A549 (cell line): ENCODE results near the gene CACNA1C. TPM values are rescaled to one million over a fixed set of nuclear protein-coding genes. Genes with fewer than 3 reads are reported as not detected.

ENCODE experiments used
- ATAC-seq, 2 experiments: fragments of 200-7000 bp in 1 of 2; fragments of >200 bp in 1 of 2; cut with Nextera tagmentation in 1 of 2; cut with Tn5 transposase in 1 of 2; 3 replicates each; pipeline versions ENCODE4 v1.8.0 to v1.9.1; 2018 to 2020; ENCODE audit warnings: mild to moderate bottlenecking in 1 of 2, moderate library complexity in 1 of 2
- CTCF ChIA-PET: fragments of 300-600 bp; sonication (Branson Sonifier 250); formaldehyde crosslinking; extraction: SDS; loops from one replicate; lab custom pipeline; 2021; ENCODE audit warnings: antibody characterized with exemption, inconsistent platforms; lab: Yijun Ruan, JAX
- POLR2A ChIA-PET: fragments of 350-600 bp; formaldehyde crosslinking; extraction: SDS; loops from one replicate; lab custom pipeline; 2021; ENCODE audit warnings: antibody characterized with exemption, inconsistent platforms; lab: Yijun Ruan, JAX
- DNase-seq, 2 experiments: peaks; one replicate each; pipeline versions ENCODE4 v3.0.0 to v3.0.0-alpha.2; 2011 to 2016; ENCODE audit warnings: low read depth in 1 of 2, low spot score in 1 of 2
- FAIRE-seq: peaks from 2 replicates; lab custom pipeline; 2011; peaks lifted over from hg19 to GRCh38; lab: Jason Lieb, UNC
- H3K27ac ChIP-seq, 2 experiments: fragments of >200 bp; sonication (Bioruptor Twin); formaldehyde crosslinking; 3 replicates each; pipeline ENCODE4 v1.5.1; 2016 to 2017
- H3K4me1 ChIP-seq: fragments of >200 bp; sonication (Bioruptor Twin); formaldehyde crosslinking; 3 replicates; pipeline ENCODE4 v1.6.1; 2016
- H3K4me2 ChIP-seq: fragments of >200 bp; sonication (Bioruptor Twin); formaldehyde crosslinking; 3 replicates; pipeline ENCODE4 v1.6.1; 2016
- H3K4me3 ChIP-seq: fragments of >200 bp; sonication (Bioruptor Twin); formaldehyde crosslinking; 3 replicates; pipeline ENCODE4 v1.5.1; 2016
- H3K9me3 ChIP-seq: fragments of >200 bp; sonication (Bioruptor Twin); formaldehyde crosslinking; 3 replicates; pipeline ENCODE4 v1.6.1; 2016
- CBX2 ChIP-seq: fragments of 200-600 bp; sonication (generic); IDR thresholded peaks from 2 replicates; pipeline ENCODE4 v1.6.1; 2016; ENCODE audit warnings: low read depth, mild to moderate bottlenecking, borderline replicate concordance
- CBX8 ChIP-seq: fragments of 200-600 bp; sonication (generic); IDR thresholded peaks from 2 replicates; pipeline ENCODE4 v1.6.1; 2016
- CEBPB ChIP-seq, 2 experiments: fragments of >200 bp in 1 of 2; sonication (Bioruptor Twin) in 1 of 2; formaldehyde crosslinking in 1 of 2; IDR thresholded peaks; 2 replicates each; pipeline ENCODE4 v1.6.1; 2012 to 2016
- CHD4 ChIP-seq: fragments of 200-600 bp; sonication (generic); IDR thresholded peaks from 2 replicates; pipeline ENCODE4 v1.6.1; 2016; ENCODE audit warnings: antibody characterized with exemption, mild to moderate bottlenecking, borderline replicate concordance
- EHF ChIP-seq: fragments of 250-450 bp; sonication (Bioruptor Pico); IDR thresholded peaks from 2 replicates; pipeline ENCODE4 v1.5.0; 2020; ENCODE audit warnings: mild to moderate bottlenecking
- EHMT2 ChIP-seq: fragments of 200-600 bp; sonication (generic); IDR thresholded peaks from 2 replicates; pipeline ENCODE4 v1.6.1; 2016; ENCODE audit warnings: antibody characterized with exemption, low read depth, mild to moderate bottlenecking, moderate library complexity
- FOSL2 ChIP-seq, 2 experiments: fragments of 450-650 bp in 1 of 2; fragments of >200 bp in 1 of 2; sonication (Bioruptor Twin) in 1 of 2; formaldehyde crosslinking; IDR thresholded peaks; 2 replicates each; pipeline versions ENCODE4 v1.5.0 to v1.6.1; 2016 to 2020; ENCODE audit warnings: mild to moderate bottlenecking in 1 of 2, moderate library complexity in 1 of 2
- GATA3 ChIP-seq: IDR thresholded peaks from 2 replicates; pipeline ENCODE4 v1.6.1; 2012; ENCODE audit warnings: borderline replicate concordance
- HDAC2 ChIP-seq: fragments of 200-600 bp; sonication (generic); IDR thresholded peaks from 2 replicates; pipeline ENCODE4 v1.6.1; 2016
- HEYL ChIP-seq: fragments of 250-450 bp; sonication (Bioruptor Pico); IDR thresholded peaks from 2 replicates; pipeline ENCODE4 v1.8.0; 2021; ENCODE audit warnings: mild to moderate bottlenecking, moderate library complexity
- HOXB5 ChIP-seq: fragments of 250-450 bp; sonication (Bioruptor Pico); IDR thresholded peaks from 2 replicates; pipeline ENCODE4 v1.5.0; 2020; ENCODE audit warnings: mild to moderate bottlenecking, moderate library complexity
- JUN ChIP-seq, 2 experiments: fragments of >200 bp; sonication (Bioruptor Twin); formaldehyde crosslinking; IDR thresholded peaks; 2 replicates in 1 of 2; 3 replicates in 1 of 2; pipeline ENCODE4 v1.6.1; 2016 to 2017
- KDM1A ChIP-seq: fragments of 200-600 bp; sonication (generic); IDR thresholded peaks from 2 replicates; pipeline ENCODE4 v1.6.1; 2016; ENCODE audit warnings: low read depth, mild to moderate bottlenecking
- MAZ ChIP-seq: fragments of 150-350 bp; IDR thresholded peaks from 2 replicates; pipeline ENCODE4 v1.6.1; 2014; ENCODE audit warnings: antibody characterized with exemption, low read depth, low read length, borderline replicate concordance
- NR3C1 ChIP-seq: fragments of >200 bp; sonication (Bioruptor Twin); formaldehyde crosslinking; IDR thresholded peaks from 3 replicates; pipeline ENCODE4 v1.6.1; 2017
- PHF8 ChIP-seq: fragments of 200-600 bp; sonication (generic); IDR thresholded peaks from 2 replicates; pipeline ENCODE4 v1.6.1; 2016; ENCODE audit warnings: low read depth, mild to moderate bottlenecking, antibody characterized with exemption, moderate library complexity, borderline replicate concordance
- POLR2A ChIP-seq: IDR thresholded peaks from 2 replicates; pipeline ENCODE4 v1.6.1; 2012; ENCODE audit warnings: mild to moderate bottlenecking, low read length
- POLR2AphosphoS2 ChIP-seq: conservative IDR thresholded peaks from 2 replicates; pipeline ENCODE4 v1.6.1; 2012; ENCODE audit warnings: low read length, improper control_type of control experiment, inconsistent platforms
- SREBF2 ChIP-seq: fragments of 450-650 bp; IDR thresholded peaks from 2 replicates; pipeline ENCODE4 v1.6.1; 2014; ENCODE audit warnings: mild to moderate bottlenecking, moderate library complexity
- TFCP2L1 ChIP-seq: fragments of 250-450 bp; sonication (Bioruptor Pico); IDR thresholded peaks from 2 replicates; pipeline ENCODE4 v1.5.0; 2021; ENCODE audit warnings: mild to moderate bottlenecking
- ZC3H11A ChIP-seq: fragments of 450-650 bp; IDR thresholded peaks from 2 replicates; pipeline ENCODE4 v1.6.1; 2014; ENCODE audit warnings: antibody characterized with exemption, mild to moderate bottlenecking
- ZSCAN20 ChIP-seq: fragments of 250-450 bp; sonication (Bioruptor Pico); IDR thresholded peaks from 2 replicates; pipeline ENCODE4 v1.8.0; 2022; ENCODE audit warnings: mild to moderate bottlenecking, moderate library complexity
- WGBS: methylation state at CpG from one replicate; pipeline ENCODE4 v1.1.6; 2017; ENCODE audit errors: missing lambda C conversion rate; 5-methylcytosine and 5-hydroxymethylcytosine counted together
- polyA plus RNA-seq, 4 experiments: library from polyadenylated mRNA; depleted of rRNA in 3 of 4; stranded (reverse); fragments of >200 nt; fragmentation: RNase III in 1 of 4; extraction: RNeasy Plus Mini Kit Qiagen cat#74134 plus additional on column Dnase treatment in 1 of 4; gene quantifications; 2 replicates in 3 of 4; 3 replicates in 1 of 4; pipeline ENCODE4 v1.2.3, GENCODE V29; 2011 to 2017
- TF ChIP-seq, protein P1 (sequence below): fragments of >200 bp; sonication (Bioruptor Twin); formaldehyde crosslinking; IDR thresholded peaks from 3 replicates; pipeline ENCODE4 v1.5.1; 2016
- TF ChIP-seq, protein P2 (sequence below): IDR thresholded peaks from 2 replicates; pipeline ENCODE4 v1.6.1; 2012
- TF ChIP-seq, protein P3 (sequence below): fragments of 250-450 bp; sonication (Bioruptor Pico); IDR thresholded peaks from 2 replicates; pipeline ENCODE4 v1.5.0; 2020; ENCODE audit warnings: low read depth, mild to moderate bottlenecking, moderate library complexity
- TF ChIP-seq, protein P4 (sequence below): IDR thresholded peaks from 2 replicates; pipeline ENCODE4 v1.6.1; 2012; ENCODE audit warnings: low read depth, borderline replicate concordance
- TF ChIP-seq, protein P5 (sequence below): fragments of >200 bp; sonication (Bioruptor Twin); formaldehyde crosslinking; IDR thresholded peaks from 3 replicates; pipeline ENCODE4 v1.6.1; 2016
- TF ChIP-seq, protein P6 (sequence below): IDR thresholded peaks from 2 replicates; pipeline ENCODE4 v1.6.1; 2012

CACNA1C gene
- polyA plus RNA-seq, 2 of the 4 experiments (the other 2 are of a cell fraction): not detected

DNA sequence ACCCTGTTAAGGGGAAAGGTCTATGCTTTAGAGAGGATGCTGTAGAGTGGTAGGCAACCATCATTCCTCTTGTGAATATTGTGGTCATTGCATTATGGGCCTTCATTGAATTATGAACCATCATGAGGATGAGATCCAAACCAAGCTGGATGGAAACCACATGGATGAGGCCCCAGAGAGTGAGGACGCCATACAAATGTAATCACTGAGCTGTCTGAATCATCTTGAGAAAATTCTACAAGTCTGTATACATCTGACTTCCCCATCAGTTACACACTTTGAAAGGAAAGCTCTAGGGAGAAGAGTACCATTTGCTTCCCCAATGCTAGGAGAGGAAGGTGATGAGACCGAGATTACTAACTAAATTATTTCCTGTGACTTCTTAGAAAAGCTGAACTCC, 172.9 kb downstream of the CACNA1C start:
- no peak overlapping the region for H3K4me3 ChIP-seq
- no peak for ATAC-seq
- WGBS: 0% methylated on average over 2 of the region's 2 CpGs
- no peaks in the 10 kb centered on the region for H3K9me3 ChIP-seq
- TF ChIP-seq, protein P1, sequence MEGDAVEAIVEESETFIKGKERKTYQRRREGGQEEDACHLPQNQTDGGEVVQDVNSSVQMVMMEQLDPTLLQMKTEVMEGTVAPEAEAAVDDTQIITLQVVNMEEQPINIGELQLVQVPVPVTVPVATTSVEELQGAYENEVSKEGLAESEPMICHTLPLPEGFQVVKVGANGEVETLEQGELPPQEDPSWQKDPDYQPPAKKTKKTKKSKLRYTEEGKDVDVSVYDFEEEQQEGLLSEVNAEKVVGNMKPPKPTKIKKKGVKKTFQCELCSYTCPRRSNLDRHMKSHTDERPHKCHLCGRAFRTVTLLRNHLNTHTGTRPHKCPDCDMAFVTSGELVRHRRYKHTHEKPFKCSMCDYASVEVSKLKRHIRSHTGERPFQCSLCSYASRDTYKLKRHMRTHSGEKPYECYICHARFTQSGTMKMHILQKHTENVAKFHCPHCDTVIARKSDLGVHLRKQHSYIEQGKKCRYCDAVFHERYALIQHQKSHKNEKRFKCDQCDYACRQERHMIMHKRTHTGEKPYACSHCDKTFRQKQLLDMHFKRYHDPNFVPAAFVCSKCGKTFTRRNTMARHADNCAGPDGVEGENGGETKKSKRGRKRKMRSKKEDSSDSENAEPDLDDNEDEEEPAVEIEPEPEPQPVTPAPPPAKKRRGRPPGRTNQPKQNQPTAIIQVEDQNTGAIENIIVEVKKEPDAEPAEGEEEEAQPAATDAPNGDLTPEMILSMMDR: no peak
- TF ChIP-seq MAZ (no peak), HEYL (CRISPR knock-in tag) (no peak), EHMT2 (no peak), CBX8 (no peak), EHF (CRISPR knock-in tag) (no peak), POLR2A (no peak), GATA3 (no peak), KDM1A (no peak), SREBF2 (no peak), JUN (IDR thresholded peaks at IDR 0.05) (no peak), ZSCAN20 (CRISPR knock-in tag) (no peak), HOXB5 (CRISPR knock-in tag) (no peak), NR3C1 (no peak)
- TF ChIP-seq, protein P2, sequence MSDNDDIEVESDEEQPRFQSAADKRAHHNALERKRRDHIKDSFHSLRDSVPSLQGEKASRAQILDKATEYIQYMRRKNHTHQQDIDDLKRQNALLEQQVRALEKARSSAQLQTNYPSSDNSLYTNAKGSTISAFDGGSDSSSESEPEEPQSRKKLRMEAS: no peak
- POLR2A ChIA-PET: no interaction called here
- H3K4me1 ChIP-seq: no peaks in the 10 kb centered on the region
- no peak overlapping the region for H3K4me2 ChIP-seq
- FAIRE-seq: no peak
- CTCF ChIA-PET: interaction anchor here (0.6 to 1.2 kb wide), 2 partner anchors 108 to 415 kb away, joined by 3 read pairs; no protein-coding TSS in a partner anchor
- no peak for DNase-seq
- H3K27ac ChIP-seq: no peak overlapping the region

DNA sequence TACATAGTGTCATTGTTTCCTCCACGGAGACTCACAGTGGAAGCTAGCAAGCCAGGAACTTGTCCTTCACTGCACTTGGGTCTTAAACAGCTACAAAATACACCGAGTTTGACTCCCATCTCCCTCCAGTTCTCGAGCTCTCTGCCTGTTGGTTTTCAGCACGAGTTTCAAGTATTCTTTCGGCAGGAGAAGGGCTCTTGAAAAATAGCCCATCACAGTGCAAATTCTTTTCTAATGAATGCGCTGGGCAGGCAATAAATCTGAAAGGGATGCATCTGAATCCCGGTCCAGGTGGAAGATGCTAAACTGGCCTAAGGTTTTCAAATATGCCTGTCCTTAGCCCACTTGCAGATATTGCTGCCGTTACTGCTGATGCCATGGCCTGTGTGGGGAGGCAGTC, 173.9 kb downstream of the CACNA1C start:
- 4% methylated on average over 8 of the region's 8 CpGs for WGBS
- Histone ChIP-seq H3K9me3 (no peaks in the 10 kb centered on the region), H3K4me2 (no peak overlapping the region), H3K4me3 (no peak overlapping the region), H3K27ac (no peak overlapping the region), H3K4me1 (no peaks in the 10 kb centered on the region)
- FAIRE-seq (no peak), ATAC-seq (no peak), DNase-seq (no peak)
- no peak for TF ChIP-seq ZC3H11A
- TF ChIP-seq POLR2AphosphoS2: no peak
- TF ChIP-seq, protein P3, sequence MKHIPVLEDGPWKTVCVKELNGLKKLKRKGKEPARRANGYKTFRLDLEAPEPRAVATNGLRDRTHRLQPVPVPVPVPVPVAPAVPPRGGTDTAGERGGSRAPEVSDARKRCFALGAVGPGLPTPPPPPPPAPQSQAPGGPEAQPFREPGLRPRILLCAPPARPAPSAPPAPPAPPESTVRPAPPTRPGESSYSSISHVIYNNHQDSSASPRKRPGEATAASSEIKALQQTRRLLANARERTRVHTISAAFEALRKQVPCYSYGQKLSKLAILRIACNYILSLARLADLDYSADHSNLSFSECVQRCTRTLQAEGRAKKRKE (CRISPR knock-in tag): no peak
- TF ChIP-seq HDAC2: no peak
- TF ChIP-seq CEBPB (IDR thresholded peaks at IDR 0.05): no peak
- TF ChIP-seq CBX2: no peak
- TF ChIP-seq HEYL (CRISPR knock-in tag): no peak
- TF ChIP-seq CBX8: no peak
- TF ChIP-seq, protein P4, sequence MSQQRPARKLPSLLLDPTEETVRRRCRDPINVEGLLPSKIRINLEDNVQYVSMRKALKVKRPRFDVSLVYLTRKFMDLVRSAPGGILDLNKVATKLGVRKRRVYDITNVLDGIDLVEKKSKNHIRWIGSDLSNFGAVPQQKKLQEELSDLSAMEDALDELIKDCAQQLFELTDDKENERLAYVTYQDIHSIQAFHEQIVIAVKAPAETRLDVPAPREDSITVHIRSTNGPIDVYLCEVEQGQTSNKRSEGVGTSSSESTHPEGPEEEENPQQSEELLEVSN: no peak
- TF ChIP-seq PHF8: no peak
- TF ChIP-seq, protein P5, sequence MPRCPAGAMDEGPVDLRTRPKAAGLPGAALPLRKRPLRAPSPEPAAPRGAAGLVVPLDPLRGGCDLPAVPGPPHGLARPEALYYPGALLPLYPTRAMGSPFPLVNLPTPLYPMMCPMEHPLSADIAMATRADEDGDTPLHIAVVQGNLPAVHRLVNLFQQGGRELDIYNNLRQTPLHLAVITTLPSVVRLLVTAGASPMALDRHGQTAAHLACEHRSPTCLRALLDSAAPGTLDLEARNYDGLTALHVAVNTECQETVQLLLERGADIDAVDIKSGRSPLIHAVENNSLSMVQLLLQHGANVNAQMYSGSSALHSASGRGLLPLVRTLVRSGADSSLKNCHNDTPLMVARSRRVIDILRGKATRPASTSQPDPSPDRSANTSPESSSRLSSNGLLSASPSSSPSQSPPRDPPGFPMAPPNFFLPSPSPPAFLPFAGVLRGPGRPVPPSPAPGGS: no peak
- no peak for TF ChIP-seq EHMT2
- TF ChIP-seq CHD4: no peak
- no peak for TF ChIP-seq GATA3
- TF ChIP-seq TFCP2L1: no peak
- TF ChIP-seq, protein P6, sequence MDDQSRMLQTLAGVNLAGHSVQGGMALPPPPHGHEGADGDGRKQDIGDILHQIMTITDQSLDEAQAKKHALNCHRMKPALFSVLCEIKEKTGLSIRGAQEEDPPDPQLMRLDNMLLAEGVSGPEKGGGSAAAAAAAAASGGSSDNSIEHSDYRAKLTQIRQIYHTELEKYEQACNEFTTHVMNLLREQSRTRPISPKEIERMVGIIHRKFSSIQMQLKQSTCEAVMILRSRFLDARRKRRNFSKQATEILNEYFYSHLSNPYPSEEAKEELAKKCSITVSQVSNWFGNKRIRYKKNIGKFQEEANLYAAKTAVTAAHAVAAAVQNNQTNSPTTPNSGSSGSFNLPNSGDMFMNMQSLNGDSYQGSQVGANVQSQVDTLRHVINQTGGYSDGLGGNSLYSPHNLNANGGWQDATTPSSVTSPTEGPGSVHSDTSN: no peak
- TF ChIP-seq FOSL2 (IDR thresholded peaks at IDR 0.05): no peak
- no peak for TF ChIP-seq FOSL2 (CRISPR knock-in tag; IDR thresholded peaks at IDR 0.05)
- CTCF ChIA-PET: interaction anchor here (1.2 to 1.3 kb wide), 2 partner anchors 25 to 414 kb away, joined by 3 read pairs; no protein-coding TSS in a partner anchor
- POLR2A ChIA-PET: no interaction called here
